ENCODE results near the gene MMP21.
A peak's percentile ranks its signal among the peaks of the same experiment; 100 is the strongest.

The MMP21 gene

GRCh38 chr10:125792342-125793300 lies 17.0 kb upstream of the MMP21 start:
- DNase-seq (ENCODE audit: low spot score), result no peak

- DNase-seq (ENCODE audit: low spot score), result peak; percentile 32
These were observed 12.8 kb upstream of the MMP21 start for GRCh38 chr10:125788156-125789034.

GRCh38 chr10:125785791-125786190 lies 10.2 kb upstream of the MMP21 start:
- DNase-seq (ENCODE audit: low spot score), result no peak

DNA sequence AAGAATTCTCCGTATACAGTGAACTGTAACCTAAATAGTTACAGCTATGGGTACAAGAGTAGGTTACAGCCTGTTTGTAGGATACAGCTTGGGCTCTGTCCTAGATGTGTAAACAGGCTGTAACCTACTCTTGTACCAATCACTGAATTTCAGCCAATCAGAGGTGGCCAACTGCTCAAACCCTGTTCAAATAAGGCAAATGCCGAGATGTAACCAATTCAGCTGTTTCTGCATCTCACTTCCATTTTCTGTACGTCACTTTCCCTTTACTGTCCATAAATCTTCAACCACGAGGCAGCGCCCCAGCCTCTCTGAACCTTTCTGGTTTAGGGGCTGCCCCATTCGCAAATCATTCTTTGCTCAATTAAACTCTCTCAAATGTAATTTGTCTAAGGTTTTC lies 8.3 kb upstream of the MMP21 start:
- no peak for DNase-seq (ENCODE audit: low spot score)

GRCh38 chr10:125783408-125783807 lies 7.8 kb upstream of the MMP21 start:
- DNase-seq (ENCODE audit: low spot score), result no peak

DNA sequence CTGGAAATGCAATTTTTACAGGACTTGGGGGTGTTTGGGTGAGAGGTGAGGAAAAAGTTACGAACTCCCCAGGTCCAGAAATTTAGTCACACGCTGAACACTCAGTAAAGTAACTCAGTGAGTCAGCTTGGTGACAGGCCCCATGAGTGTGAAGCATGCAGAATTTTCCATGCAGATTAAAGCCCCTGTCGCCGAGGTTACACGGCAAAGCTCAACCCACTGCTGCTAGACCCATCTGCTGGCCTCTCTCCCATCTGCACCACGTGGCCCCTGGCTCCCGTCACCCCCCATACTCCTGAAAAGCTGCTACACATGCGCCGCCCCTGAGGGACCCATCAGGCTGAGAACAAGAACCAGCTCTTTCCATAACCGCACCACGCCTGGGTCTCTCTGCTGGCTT lies 7.0 kb upstream of the MMP21 start:
- peak; percentile 10 for DNase-seq (ENCODE audit: low spot score)

- DNase-seq (ENCODE audit: low spot score), result no peak
These were observed 6.4 kb upstream of the MMP21 start for GRCh38 chr10:125782054-125782453.

- no peak for DNase-seq (ENCODE audit: low spot score)
These were observed 5.8 kb upstream of the MMP21 start for GRCh38 chr10:125781374-125781773.

DNA sequence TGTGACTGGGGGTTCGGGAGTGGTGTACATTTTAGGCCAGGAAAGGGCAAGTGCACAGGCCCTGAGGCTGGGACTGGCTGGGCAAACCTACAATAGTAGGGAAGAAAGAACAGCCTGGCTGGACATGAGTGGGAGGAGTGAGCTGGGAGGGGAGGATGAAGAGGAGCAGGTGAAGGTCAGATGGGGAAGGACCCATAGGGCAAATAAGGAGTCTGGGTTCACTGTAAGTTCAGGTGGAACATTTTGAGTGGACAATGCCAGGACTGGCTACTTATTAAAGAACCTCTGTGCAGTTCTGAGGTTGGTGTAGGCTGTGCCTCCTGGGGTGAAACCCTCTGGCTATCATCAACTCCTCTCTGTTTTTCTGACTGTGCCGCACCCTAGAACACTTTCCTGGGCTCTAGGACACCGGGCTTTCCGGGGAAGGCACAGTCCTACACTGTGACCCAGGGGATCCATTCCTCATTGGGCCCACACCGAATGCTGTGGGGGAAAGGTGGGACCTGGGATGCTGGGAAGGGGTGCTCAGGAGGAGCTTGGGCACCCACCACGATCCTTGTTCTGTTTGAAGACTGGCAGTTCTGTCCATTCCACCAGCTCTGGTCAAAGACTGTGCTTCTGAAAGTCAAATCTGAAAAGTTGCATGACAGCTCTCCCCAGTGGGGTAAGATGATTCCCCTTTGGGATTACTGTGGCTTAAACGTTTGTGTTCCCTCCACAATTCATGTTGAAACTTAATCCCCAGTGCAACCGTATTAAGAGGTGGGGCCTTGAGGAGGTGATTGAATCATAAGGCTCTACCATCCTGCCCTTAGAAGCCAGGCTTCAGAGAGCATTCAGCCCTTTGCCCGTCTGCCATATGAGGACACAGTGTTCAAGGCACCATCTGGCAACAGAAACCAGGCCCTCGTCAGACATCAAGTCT lies 4.0 kb upstream of the MMP21 start:
- DNase-seq (ENCODE audit: low spot score), result no peak

DNA sequence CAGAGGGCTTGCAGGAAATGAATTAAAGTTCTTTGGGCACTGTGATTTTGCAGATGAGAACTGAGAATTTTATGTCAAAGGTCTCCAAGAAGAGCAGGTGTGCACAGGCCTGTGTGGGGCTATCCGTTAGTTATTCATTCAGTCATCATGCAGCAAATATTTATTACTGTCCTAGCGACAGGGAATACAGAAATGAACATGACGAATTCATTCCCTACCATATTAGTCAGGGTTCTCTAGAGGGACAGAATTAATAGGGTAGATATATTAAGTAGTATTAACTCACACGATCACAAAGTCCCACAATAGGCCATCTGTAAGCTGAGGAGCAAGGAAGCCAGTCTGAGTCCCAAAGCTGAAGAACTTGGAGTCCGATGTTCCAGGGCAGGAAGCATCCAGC lies 2.9 kb upstream of the MMP21 start:
- DNase-seq (ENCODE audit: low spot score), result no peak

GRCh38 chr10:125777806-125778205 lies 2.2 kb upstream of the MMP21 start:
- no peak for DNase-seq (ENCODE audit: low spot score)

GRCh38 chr10:125774581-125775191 lies 935 bp downstream of the MMP21 start:
- DNase-seq (ENCODE audit: low spot score), result no peak

- no peak for DNase-seq (ENCODE audit: low spot score)
These were observed 1.7 kb downstream of the MMP21 start for GRCh38 chr10:125773687-125774543.

DNA sequence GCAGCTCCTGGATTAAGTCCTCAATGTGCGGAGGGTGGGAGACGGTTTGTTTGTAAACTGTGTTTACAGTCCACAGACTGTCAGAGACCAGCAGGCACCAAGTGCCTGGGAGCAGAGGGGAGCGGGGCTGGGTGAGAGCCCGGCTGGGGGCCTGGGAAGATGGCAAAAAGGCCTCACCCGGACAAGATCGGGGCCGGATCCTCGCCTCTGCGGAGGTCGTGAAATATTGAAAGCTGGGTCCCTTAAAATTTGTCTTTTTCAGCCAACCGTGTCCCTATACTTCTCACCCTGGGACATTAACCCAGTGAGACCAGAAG lies 2.8 kb downstream of the MMP21 start:
- no peak for DNase-seq (ENCODE audit: low spot score)

DNA sequence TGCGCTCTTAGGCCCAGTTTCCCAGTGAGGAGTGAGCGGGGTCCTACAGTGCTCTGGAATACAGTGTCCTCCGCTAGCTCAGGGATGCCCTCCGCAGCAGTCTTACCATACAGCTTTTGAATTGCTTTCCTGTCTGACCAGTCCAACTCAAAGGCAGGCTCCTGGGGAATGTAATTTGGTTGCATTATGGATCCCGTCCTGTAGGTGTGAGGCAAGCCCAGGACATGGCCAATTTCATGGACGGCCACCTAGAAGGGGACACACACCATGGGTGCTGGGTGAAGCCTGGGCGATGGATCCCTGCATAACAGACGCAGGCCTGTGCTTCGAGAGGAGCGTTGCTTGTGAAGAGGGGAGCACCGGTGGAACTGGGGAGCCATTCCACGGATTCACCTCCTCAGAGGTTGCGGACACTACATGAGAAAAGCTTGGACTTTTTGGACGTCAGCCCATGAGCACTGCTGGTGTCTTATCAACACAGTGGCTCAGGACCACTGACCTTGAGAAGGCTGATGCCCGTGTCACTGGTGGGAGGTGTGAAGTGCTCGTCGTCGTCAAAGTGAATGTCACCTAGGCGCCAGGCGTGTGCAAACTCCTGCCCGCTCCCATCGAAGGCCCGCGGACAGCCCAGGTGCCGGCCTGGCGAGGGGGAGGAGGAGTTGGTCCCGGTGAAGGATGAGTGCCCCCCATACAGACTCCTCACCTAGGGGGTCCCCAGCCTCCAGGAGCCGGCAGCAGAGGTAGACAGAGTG lies 3.3 kb downstream of the MMP21 start:
- DNase-seq (ENCODE audit: low spot score), result no peak

DNA sequence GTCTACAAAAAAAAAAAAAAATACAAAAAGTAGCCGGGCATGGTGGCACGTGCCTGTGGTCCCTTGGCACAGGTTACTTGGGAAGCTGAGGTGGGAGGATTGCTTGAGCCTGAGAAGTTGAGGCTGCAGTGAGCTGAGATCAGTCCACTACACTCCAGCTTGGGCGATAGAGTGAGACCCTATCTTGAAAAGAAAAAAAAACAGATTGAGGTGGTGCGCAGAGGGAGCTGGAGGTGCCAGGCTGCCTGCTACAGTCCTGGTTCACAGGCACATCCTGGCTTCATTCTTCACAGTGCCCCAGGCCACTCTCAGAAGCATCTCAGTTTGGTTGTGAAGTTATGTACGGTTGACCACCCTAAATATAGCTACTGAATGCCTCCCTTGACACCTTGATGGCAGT lies 4.8 kb downstream of the MMP21 start:
- no peak for DNase-seq (ENCODE audit: low spot score)

- no peak for DNase-seq (ENCODE audit: low spot score)
These were observed 6.4 kb downstream of the MMP21 start for GRCh38 chr10:125769175-125769574.

GRCh38 chr10:125768219-125768855 lies 7.3 kb downstream of the MMP21 start:
- DNase-seq (ENCODE audit: low spot score), result peak; percentile 32

DNA sequence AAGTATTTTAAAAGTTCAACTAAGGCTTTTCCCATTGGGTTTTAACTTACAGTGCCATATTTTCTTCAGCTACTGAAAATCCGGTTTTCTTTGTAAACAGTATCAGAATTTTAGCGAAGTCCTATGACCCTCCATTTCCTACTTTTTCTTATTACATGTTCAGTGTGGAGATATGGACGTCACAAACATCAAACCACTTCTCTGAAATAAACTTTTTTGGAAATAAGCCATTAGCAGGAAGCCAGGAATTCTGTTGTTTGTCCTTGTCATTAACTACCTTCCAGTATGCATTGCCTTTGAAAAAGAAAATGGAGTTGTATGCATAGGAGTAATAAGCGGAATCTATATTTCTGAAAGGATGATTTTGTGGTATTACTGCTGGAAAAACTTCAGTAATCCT lies 9.1 kb downstream of the MMP21 start:
- no peak for DNase-seq (ENCODE audit: low spot score)
